NCI-H1105 (cell line): ENCODE measurements around the gene TMEM132D.

ENCODE experiments used
- DNase-seq: peaks from one replicate; lab custom pipeline; 2025; lab: John Stamatoyannopoulos, UW

TMEM132D gene

DNA sequence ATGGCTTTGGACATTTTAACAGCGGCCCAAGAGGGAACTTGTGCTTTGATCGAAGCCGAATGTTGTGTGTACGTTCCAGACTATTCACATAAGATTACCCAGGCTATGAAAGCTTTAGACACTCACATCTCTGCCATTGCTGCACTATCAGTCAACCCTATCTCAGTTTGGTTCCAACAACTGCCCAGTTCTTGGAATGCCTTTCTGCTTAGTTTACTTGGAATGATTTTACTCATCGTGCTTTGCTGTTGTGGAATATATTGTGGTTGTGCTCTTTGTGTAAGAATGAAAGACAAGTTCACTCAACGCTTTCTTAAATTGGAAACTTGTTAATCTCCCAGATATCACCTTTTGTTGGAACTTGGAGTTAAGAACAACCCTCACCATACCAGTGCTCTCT is 552.3 kb downstream of the TMEM132D start:
- DNase-seq = no peak

- no peak for DNase-seq
Measured at GRCh38 chr12:129339336-129339735, 564.5 kb downstream of the TMEM132D start.

GRCh38 chr12:129337413-129337812 is 566.4 kb downstream of the TMEM132D start:
- DNase-seq = no peak

GRCh38 chr12:129335773-129336172 is 568.1 kb downstream of the TMEM132D start:
- no peak for DNase-seq

DNA sequence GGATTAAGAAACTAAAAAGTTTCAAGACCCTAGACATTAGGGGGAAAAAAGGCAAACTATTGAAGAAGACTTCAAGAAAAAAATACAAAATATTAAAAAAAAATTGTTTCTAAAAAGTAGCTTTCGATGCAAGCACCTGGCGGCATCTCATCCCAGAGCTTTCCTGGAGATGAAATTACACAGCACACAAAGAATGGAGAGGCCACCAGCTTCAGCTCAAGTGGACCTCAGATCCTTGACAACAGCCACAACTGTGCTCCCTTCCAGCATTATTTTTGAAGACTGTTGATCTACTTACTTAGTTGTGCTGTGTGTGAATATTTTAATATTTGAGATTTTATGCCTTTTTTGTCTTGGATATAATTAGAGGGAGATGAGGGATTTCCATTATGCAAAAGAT is 571.5 kb downstream of the TMEM132D start:
- no peak for DNase-seq

DNA sequence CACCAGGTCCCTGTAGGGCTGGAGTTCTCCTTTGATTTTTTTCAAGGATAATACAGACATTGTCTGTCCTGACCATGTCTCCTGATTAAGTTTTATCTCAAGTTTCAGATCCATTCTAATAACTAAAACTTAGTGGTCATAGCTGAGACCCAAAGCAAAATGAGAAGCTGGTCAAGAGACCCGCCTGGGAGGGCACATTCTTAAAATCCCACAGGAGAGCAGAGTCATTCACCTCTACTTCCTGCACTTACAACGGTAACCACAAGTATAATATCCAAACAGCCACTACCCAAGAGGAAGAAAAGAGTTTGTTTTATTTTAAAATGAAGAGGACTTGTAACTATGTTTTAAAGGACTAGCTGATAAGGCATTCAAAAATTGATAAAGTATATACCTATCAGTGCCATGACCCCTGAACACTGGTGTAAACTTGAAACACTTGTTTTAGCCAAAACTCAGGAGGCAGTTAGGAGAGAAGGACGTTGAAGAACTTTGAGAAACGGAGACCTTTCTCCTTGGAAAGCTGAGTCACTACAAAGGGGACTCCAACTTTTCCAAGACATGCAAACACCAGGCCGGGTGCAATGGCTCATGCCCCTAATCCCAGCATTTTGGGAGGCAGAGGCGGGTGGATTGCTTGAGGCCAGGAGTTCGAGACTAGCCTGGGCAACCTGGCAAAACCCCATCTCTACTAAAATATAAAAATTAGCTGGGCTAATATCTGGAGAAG is 572.3 kb downstream of the TMEM132D start:
- DNase-seq = no peak

GRCh38 chr12:129328235-129328634 is 575.6 kb downstream of the TMEM132D start:
- DNase-seq = no peak

DNA sequence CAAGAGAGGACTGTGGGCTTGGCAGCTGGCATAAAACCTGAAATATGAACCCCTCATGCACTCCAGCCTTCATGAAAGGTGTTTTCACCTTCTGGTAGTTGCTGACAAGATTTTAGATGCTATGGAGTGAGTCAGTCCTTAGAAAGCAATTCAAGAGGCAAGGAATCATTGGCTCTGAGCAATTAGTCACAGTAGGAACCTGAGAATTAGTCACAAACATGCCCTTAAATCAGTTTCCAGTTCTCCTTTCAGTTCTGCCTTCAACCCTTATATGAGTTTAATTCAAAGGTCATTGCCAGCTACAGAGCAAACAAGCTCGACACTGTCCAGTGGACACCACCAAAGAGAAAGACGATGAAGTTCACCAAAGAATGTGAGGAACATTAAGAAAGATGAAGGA is 578.3 kb downstream of the TMEM132D start:
- no peak for DNase-seq

- DNase-seq = no peak
Measured at GRCh38 chr12:129312048-129312447, 591.8 kb downstream of the TMEM132D start.

GRCh38 chr12:129310346-129310745 is 593.5 kb downstream of the TMEM132D start:
- no peak for DNase-seq

DNA sequence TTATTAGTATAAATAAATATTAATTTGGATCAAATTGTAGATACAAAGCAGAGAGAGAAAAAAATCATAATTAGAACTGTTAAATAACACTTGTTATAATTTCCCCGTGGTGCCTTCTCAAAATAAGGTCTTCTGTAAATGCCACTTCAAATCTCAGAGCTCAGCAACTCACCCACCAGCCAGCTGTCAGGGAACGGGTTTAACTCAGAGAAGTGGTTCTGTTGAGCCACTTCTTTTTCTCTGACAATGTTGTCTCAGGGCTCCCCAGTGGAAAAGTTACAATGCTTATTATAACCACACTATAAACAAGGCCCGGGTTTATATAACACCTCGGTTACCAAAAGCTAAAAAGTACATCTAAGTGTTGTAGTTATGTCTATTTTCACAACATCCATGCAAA is 598.0 kb downstream of the TMEM132D start:
- DNase-seq = no peak

GRCh38 chr12:129304529-129304928 is 599.3 kb downstream of the TMEM132D start:
- no peak for DNase-seq

GRCh38 chr12:129300011-129300410 is 603.8 kb downstream of the TMEM132D start:
- no peak for DNase-seq

GRCh38 chr12:129298921-129299320 is 604.9 kb downstream of the TMEM132D start:
- DNase-seq = no peak

DNA sequence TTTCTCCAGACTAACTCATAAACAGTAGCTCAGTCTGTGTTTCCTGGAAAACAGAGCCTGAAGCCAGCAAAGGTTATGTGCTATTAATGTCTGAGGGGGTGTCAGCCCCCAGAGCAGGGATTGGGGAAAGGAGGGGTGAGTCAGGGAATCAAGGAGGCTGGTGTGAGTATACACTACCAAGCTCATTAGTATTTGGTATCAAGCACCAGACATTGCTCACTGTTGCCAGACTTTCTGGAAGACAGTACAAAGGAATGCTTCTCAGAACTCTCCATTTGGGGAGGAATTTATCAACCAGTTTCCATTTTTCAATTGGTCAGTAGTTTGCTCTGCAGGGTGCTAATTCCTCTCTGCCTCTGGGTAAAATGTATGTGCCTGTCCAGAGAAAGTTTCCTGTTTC is 607.2 kb downstream of the TMEM132D start:
- DNase-seq = no peak

GRCh38 chr12:129294868-129295267 is 609.0 kb downstream of the TMEM132D start:
- DNase-seq = no peak

DNA sequence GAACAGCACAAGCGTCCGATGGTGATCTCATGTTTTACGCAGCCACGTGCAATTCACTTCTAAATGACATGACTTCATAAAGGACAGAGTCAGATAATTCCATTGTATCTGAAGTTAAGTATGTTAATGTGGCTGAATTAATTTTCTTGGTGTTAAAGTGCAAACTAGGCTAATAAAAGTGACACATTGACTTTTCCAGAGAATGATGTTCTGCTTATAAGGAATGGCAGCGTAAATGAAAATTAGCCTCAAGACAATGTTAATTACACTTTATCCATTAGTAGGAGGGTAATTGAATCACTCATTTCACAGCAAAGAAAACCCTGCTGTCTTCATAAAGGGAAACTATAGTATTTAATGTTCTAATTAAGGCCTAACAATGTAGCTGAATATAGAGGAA is 624.1 kb downstream of the TMEM132D start:
- DNase-seq = no peak

DNA sequence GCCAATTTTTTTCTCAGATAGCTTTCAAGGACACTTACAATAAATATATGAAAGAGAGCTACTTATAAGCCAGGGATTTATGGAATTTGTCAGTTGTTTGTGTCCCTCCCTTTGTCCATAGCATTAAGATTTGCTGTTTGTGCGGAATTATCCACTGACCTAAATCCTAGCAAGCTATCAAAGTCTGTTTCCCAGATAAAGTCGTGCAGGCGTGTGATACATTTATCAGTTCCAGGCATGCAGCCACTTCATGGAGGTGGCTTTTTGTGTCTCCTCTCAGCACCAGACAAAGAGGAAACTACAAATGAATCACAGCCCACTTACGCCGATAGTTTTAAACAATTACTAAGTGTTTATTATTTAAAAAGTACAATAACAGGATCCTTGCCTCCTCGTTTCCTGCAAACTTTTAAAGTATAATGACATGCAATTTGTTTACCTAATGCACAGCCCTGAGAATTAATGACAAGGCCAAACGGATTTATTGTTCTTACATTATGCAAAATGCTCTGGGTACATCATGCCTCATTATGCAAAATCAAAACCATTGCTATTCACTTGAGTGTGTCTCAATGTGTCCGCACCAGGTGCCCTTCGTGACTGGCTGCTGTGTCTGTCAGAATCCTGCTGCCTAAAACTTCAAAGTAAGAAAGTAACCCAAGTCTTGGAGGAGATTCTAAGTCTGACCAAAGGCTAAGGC is 627.3 kb downstream of the TMEM132D start:
- DNase-seq = no peak

GRCh38 chr12:129269756-129270495 is 633.9 kb downstream of the TMEM132D start:
- DNase-seq = no peak

GRCh38 chr12:129258781-129259318 is 645.0 kb downstream of the TMEM132D start:
- no peak for DNase-seq

DNA sequence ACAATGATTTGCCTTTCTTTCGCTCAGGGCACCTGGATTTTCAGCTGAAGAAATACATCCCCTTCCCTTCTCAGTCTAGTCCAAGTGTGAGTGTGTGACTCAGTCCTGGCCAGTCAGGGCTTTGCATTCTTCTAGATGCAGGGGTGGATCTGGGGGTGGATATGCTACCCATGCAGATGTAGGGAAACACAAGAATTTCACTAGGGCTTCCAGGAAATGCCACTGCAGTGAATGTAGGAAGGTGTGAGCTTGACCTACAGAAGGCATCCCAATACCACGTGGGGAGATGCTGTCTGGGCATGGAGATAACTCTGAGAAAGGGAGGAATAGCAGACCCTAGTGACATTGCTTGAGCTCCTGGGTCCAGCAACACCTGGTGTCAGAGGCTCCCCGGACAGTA is 646.3 kb downstream of the TMEM132D start:
- DNase-seq = no peak

DNA sequence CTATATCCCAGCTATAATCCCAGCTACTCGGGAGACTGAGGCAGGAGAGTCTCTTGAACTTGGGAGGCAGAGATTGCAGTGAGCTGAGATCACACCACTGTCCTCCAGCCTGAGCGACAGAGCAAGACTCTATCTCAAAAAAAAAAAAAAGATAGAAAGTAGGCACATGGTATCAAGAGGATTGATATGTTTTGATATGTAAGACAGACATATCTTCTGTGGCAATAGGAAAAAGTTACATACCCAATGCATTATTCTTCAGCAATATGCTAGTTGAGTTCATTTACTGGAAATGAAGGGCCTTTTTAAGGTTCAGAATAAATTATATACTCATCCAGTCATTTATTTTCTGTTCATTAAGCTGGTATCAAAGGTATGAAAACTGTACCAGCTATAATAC is 657.2 kb downstream of the TMEM132D start:
- no peak for DNase-seq

- DNase-seq = no peak
Measured at GRCh38 chr12:129245769-129246168, 658.1 kb downstream of the TMEM132D start.
